Testis (tissue), 2 donors: ENCODE measurements around the gene SLC18A2.

Experiments
- CTCF ChIP-seq, 3 experiments: fragments of 450-650 bp in 2 of 3; fragments of 200-600 bp in 1 of 3; sonication (generic) in 1 of 3; IDR thresholded peaks; one replicate each; pipeline ENCODE4 v1.5.1; 2016 to 2019; ENCODE audit warnings: antibody characterized with exemption in 3 of 3, mild to moderate bottlenecking in 2 of 3, moderate library complexity in 1 of 3
- POLR2A ChIP-seq: fragments of 450-650 bp; IDR thresholded peaks from one replicate; pipeline ENCODE4 v1.6.1; 2017; ENCODE audit warnings: antibody characterized with exemption, mild to moderate bottlenecking, moderate library complexity

DNA sequence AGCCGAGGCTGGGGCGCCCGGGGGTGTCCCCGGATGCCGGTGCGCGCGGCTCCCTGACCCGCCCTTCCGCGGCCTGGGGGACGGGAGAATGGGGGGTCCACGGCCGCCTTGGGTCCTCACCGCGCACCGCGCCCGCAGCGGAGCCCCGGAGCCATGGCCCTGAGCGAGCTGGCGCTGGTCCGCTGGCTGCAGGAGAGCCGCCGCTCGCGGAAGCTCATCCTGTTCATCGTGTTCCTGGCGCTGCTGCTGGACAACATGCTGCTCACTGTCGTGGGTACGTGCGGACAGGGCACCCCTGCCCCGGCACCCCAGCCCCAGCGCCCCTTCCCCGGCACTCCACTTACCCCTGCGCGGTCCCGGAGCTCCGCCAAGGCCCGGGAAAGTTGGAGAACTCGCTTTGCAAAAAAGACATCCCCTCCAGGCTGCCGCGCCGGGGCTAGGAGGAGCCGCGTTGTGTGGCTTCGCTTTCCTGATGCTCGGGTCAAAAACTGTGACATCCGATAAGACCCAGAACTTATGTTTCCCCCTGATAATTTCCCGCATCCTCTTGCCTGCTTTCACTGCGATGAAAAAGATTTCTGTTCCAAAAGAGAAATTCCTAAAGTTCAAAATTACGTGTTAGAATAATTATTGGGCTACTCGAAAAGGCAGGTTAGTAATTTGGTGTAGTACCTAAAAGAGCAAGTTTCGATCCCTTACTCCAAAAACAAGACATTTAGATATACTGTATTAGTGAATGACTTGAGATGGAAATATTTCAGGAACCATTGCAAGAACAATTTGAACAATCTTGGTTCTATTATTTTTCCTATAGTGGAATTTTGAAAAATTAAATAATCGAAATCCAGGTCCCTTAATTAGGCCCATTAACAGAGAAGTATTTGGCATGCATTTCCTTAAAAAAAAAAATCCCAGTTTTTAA, 888 bp downstream of the SLC18A2 start:
- TF ChIP-seq CTCF (IDR thresholded peaks at IDR 0.05): no peak
- no peak for TF ChIP-seq POLR2A
